ENCODE measurements around the gene CA10. TPM values are rescaled to one million over a fixed set of nuclear protein-coding genes. Genes with fewer than 3 reads are reported as not detected.

CA10 gene
- total and polyA plus RNA-seq, 7 donors: 0.28 to 2.9 (median 0.49) TPM; not detected in 2

GRCh38 chr17:51813140-51813783, 345.3 kb downstream of the CA10 start:
- 26 to 64% methylated on average over 8 of the region's 8 CpGs for WGBS, 2 donors
- Histone ChIP-seq H3K4me3 (no peak overlapping the region), H3K27me3 (no peaks in the 10 kb centered on the region), H3K36me3 (no peaks in the 10 kb centered on the region), H3K27ac (no peak overlapping the region), H3K9me3 (no peaks in the 10 kb centered on the region), H3K4me1 (no peaks in the 10 kb centered on the region)
- TF ChIP-seq POLR2A (IDR thresholded peaks at IDR 0.05): no peak
- no peak for TF ChIP-seq CTCF (IDR thresholded peaks at IDR 0.05)
- TF ChIP-seq POLR2AphosphoS5 (IDR thresholded peaks at IDR 0.05): no peak
- no peak for TF ChIP-seq EP300 (IDR thresholded peaks at IDR 0.05)
- no peak for DNase-seq
- intact Hi-C loops (cut with DNase I): no loop called here

DNA sequence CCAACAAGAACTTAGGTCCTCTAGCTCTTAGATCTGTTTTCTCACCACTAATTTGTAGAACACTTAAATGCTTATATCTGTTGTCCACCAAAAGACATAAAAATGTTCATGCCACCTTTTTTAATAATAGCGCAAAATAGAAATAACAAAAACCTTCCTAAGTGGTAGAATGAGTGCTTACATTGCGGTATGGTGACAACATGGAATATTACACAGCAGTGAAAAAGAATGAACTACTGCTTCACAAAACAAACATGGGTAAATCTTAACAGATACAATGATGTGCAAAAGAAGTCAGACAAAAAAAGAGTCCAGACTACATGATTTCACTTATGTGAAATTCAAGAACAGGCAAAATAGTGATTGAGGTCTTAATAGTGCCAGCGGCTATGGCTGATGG, 351.1 kb downstream of the CA10 start:
- WGBS, 2 donors: 98% methylated on average over 3 of the region's 3 CpGs
- H3K27me3 ChIP-seq: no peaks in the 10 kb centered on the region
- no peak overlapping the region for H3K27ac ChIP-seq
- H3K36me3 ChIP-seq: no peaks in the 10 kb centered on the region
- H3K9me3 ChIP-seq: no peaks in the 10 kb centered on the region
- H3K4me1 ChIP-seq: no peaks in the 10 kb centered on the region
- H3K4me3 ChIP-seq: no peak overlapping the region
- TF ChIP-seq POLR2A (IDR thresholded peaks at IDR 0.05): no peak
- no peak for TF ChIP-seq POLR2AphosphoS5 (IDR thresholded peaks at IDR 0.05)
- no peak for TF ChIP-seq CTCF (IDR thresholded peaks at IDR 0.05)
- TF ChIP-seq EP300 (IDR thresholded peaks at IDR 0.05): no peak
- DNase-seq: no peak
- intact Hi-C loops (cut with DNase I): no loop called here

GRCh38 chr17:51805765-51806164, 352.7 kb downstream of the CA10 start:
- no peak overlapping the region for H3K27ac ChIP-seq
- no peak for DNase-seq
- intact Hi-C loops (cut with DNase I): no loop called here
- H3K9me3 ChIP-seq: no peaks in the 10 kb centered on the region
- WGBS, 2 donors: 18 to 82% methylated on average over 1 of the region's 1 CpG
- no peaks in the 10 kb centered on the region for H3K27me3 ChIP-seq
- H3K36me3 ChIP-seq: no peaks in the 10 kb centered on the region
- H3K4me3 ChIP-seq: no peak overlapping the region
- TF ChIP-seq POLR2A (IDR thresholded peaks at IDR 0.05): no peak
- TF ChIP-seq POLR2AphosphoS5 (IDR thresholded peaks at IDR 0.05): no peak
- no peak for TF ChIP-seq EP300 (IDR thresholded peaks at IDR 0.05)
- no peak for TF ChIP-seq CTCF (IDR thresholded peaks at IDR 0.05)
- H3K4me1 ChIP-seq: no peaks in the 10 kb centered on the region

DNA sequence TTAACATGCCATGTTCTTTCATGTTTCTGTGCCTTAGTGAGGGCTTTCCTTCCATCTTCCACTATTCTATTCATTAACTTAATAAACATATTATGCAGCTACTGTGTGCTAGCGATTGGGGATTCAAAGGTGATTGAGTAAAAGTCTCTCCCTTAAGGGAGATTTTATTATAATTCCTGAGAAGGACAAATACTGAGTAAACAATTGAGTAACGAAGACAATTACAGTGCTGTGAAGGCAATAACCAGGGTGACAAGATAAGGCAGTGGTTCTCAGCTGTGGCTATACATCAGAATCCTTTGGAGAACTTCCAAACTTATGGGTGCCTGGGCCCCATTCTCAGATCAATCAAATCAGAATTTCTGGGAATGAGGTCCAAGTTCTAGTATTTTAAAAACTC, 353.3 kb downstream of the CA10 start:
- Histone ChIP-seq H3K4me1 (no peaks in the 10 kb centered on the region), H3K4me3 (no peak overlapping the region), H3K36me3 (no peaks in the 10 kb centered on the region), H3K9me3 (no peaks in the 10 kb centered on the region), H3K27me3 (no peaks in the 10 kb centered on the region), H3K27ac (no peak overlapping the region)
- intact Hi-C loops (cut with DNase I): no loop called here
- WGBS, 2 donors: 16 to 56% methylated on average over 2 of the region's 2 CpGs
- DNase-seq: no peak
- no peak for TF ChIP-seq POLR2AphosphoS5 (IDR thresholded peaks at IDR 0.05)

DNA sequence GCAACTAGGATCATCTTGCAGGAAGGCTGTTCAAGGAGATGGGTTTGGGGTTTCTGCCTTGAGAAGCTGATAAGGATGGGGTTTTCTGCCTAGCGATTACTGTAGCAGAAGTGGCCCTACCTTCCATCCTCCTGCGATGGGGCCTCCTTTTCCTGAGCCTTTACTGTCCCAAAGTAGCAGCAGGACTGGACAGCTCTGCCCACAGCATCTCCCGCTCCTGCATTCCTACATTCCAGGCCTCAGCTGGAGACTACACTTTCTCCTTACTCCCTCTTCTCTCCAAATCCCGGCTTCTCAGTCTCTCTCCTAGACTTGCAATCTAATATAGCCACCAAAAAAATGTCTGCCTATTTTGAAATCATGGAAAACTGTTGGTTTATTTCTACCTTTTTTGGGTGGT, 355.4 kb downstream of the CA10 start:
- Histone ChIP-seq H3K9me3 (no peaks in the 10 kb centered on the region), H3K27ac (no peak overlapping the region), H3K4me3 (no peak overlapping the region), H3K4me1 (no peaks in the 10 kb centered on the region), H3K27me3 (no peaks in the 10 kb centered on the region), H3K36me3 (no peaks in the 10 kb centered on the region)
- WGBS, 2 donors: 76 to 90% methylated on average over 4 of the region's 4 CpGs
- intact Hi-C loops (cut with DNase I): no loop called here
- no peak for DNase-seq
- TF ChIP-seq CTCF (IDR thresholded peaks at IDR 0.05): no peak
- TF ChIP-seq POLR2A (IDR thresholded peaks at IDR 0.05): no peak
- no peak for TF ChIP-seq EP300 (IDR thresholded peaks at IDR 0.05)

Measured in sigmoid colon (tissue), 7 donors.